Ishikawa (cell line): ENCODE results near the gene CATSPER1.

Source experiments
- CEBPB ChIP-seq: IDR thresholded peaks from 2 replicates; pipeline ENCODE4 v1.6.1; 2012
- CREB1 ChIP-seq: IDR thresholded peaks from 2 replicates; pipeline ENCODE4 v1.6.1; 2012; ENCODE audit warnings: low read depth
- EGR1 ChIP-seq: IDR thresholded peaks from 2 replicates; pipeline ENCODE4 v1.6.1; 2012
- EP300 ChIP-seq: IDR thresholded peaks from 2 replicates; pipeline ENCODE4 v1.6.1; 2012; ENCODE audit warnings: borderline replicate concordance
- FOXM1 ChIP-seq: IDR thresholded peaks from 2 replicates; pipeline ENCODE4 v1.6.1; 2012; ENCODE audit warnings: low read depth, borderline replicate concordance
- NFIC ChIP-seq: IDR thresholded peaks from 2 replicates; pipeline ENCODE4 v1.6.1; 2012
- RAD21 ChIP-seq: IDR thresholded peaks from 2 replicates; pipeline ENCODE4 v1.6.1; 2012; ENCODE audit warnings: low read depth
- REST ChIP-seq: IDR thresholded peaks from 2 replicates; pipeline ENCODE4 v1.6.1; 2012; ENCODE audit warnings: low read depth, mild to moderate bottlenecking
- TAF1 ChIP-seq: IDR thresholded peaks from 2 replicates; pipeline ENCODE4 v1.6.1; 2012; ENCODE audit warnings: low read depth, mild to moderate bottlenecking
- TCF12 ChIP-seq: IDR thresholded peaks from 2 replicates; pipeline ENCODE4 v1.6.1; 2012; ENCODE audit warnings: low read depth
- TEAD4 ChIP-seq: IDR thresholded peaks from 2 replicates; pipeline ENCODE4 v1.6.1; 2012
- YY1 ChIP-seq: IDR thresholded peaks from 2 replicates; pipeline ENCODE4 v1.6.1; 2012; ENCODE audit warnings: low read depth
- ZBTB7A ChIP-seq: IDR thresholded peaks from 2 replicates; pipeline ENCODE4 v1.6.1; 2012; ENCODE audit warnings: low read depth
- TF ChIP-seq, protein P1 (sequence below): IDR thresholded peaks from 2 replicates; pipeline ENCODE4 v1.6.1; 2012
- TF ChIP-seq, protein P2 (sequence below): IDR thresholded peaks from 2 replicates; pipeline ENCODE4 v1.6.1; 2012

CATSPER1 gene

DNA sequence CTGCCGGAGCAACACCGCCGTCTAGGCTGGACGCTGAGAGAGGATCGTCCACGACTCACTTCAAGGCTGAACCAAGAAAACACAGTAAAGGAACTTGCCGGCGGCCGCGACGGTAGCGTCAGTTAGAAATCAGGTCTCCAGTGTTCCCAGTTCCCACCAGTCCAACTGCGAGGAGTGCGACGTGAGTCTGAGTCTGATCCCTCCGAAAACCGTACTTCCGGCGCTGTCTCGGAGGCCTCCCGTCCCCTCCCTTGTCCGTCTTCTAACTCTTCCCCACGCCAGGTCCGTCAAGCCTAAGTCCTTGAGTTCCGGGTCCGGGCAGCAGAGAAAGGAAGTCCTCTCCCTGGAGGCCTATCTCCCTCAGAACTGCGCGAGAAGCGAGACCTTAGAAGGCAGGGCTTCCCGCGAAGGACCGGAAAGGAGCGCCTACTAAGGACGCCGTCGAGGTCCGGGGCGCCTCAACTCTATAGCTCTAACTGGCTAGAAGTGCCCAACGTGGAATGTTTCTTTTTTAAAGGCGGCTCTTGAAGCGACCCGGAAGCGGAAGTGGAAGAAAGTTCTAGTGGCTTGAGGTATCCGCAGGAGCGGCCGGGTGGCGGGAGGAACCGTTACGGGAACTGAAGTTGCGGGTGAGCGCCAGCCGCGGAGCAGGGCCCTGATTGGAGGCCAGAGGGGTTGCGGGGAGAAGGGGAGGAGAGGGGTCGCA is 24.2 kb downstream of the CATSPER1 start, which contains the start of the genes BANF1 and EIF1AD:
TSS of gene BANF1 (plus strand) at position 562 of the 706 bp plus-strand sequence. CDS start 748 bp downstream, outside the sequence.
TSS of gene EIF1AD (minus strand) at position 216 of the 706 bp plus-strand sequence. CDS start 1,768 bp downstream, outside the sequence.
- TF ChIP-seq TEAD4, result peak; percentile 34
- TF ChIP-seq RAD21, result peak; percentile 14
- peak; percentile 73; the same call in 1 of the 2 replicates for TF ChIP-seq FOXM1
- no peak for TF ChIP-seq EGR1
- TF ChIP-seq REST, result peak; percentile 8; the same call in 1 of the 2 replicates
- TF ChIP-seq CREB1, result no peak
- peak; percentile 36; the same call in 1 of the 2 replicates for TF ChIP-seq EP300
- TF ChIP-seq, protein P1, sequence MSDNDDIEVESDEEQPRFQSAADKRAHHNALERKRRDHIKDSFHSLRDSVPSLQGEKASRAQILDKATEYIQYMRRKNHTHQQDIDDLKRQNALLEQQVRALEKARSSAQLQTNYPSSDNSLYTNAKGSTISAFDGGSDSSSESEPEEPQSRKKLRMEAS, result peak; percentile 91
- TF ChIP-seq, protein P2, sequence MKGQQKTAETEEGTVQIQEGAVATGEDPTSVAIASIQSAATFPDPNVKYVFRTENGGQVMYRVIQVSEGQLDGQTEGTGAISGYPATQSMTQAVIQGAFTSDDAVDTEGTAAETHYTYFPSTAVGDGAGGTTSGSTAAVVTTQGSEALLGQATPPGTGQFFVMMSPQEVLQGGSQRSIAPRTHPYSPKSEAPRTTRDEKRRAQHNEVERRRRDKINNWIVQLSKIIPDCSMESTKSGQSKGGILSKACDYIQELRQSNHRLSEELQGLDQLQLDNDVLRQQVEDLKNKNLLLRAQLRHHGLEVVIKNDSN, result peak; percentile 68
- TF ChIP-seq TCF12, result peak; percentile 83
- TF ChIP-seq ZBTB7A, result no peak
- peak; percentile 82 for TF ChIP-seq YY1
- peak; percentile 95 for TF ChIP-seq TAF1
- TF ChIP-seq NFIC, result peak; percentile 40; the same call in 1 of the 2 replicates
- TF ChIP-seq CEBPB, result no peak

DNA sequence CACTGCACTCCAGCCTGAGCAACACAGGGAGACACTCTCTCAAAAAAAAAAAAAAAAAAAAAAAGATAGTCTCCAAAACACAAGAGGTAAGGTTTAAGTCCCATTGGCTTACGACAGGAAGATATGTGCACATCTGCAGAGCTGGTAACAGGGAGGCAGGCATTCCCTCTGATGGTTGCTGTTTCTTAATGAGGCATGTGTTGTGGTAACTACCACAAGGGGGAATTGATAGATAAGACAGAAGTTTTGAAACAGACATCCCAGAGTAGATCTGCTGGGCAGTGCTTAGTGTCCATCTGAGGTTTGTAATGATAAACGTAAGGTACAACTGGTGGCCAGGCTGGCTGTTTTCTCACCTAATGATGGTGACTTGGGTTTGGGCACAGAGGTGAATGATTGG is 29.0 kb downstream of the CATSPER1 start:
- TF ChIP-seq YY1 (no peak), RAD21 (no peak), REST (no peak), CREB1 (no peak), NFIC (no peak), EGR1 (no peak), CEBPB (no peak), EP300 (no peak), TEAD4 (no peak), TCF12 (no peak), ZBTB7A (no peak), FOXM1 (no peak), TAF1 (no peak)
- TF ChIP-seq, protein P2, result no peak
- TF ChIP-seq, protein P1, result no peak

DNA sequence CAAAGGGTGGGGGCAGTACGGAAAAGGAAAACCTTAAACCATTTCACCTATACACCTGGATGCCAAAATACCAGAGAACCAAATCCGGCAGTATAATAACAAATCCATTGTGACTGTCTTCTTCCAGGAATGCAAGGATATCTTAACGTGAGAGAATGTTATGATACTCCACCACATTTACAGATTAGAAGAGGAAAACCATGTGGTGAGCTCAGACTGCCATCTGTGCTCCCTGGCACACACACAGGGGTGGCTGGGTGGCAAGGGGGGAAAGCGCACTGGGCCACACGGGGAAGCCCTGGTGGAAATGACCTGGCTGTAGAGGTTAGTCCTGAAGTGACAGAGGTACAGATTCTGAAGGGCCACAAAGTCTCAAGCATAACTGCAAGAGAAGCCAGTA is 34.2 kb downstream of the CATSPER1 start:
- TF ChIP-seq YY1 (no peak), REST (no peak), NFIC (no peak), EGR1 (no peak), ZBTB7A (no peak), TEAD4 (no peak), EP300 (no peak), TAF1 (no peak), CREB1 (no peak), CEBPB (no peak), RAD21 (no peak), FOXM1 (no peak), TCF12 (no peak)
- TF ChIP-seq, protein P1, result no peak
- TF ChIP-seq, protein P2, result no peak
